Lung microvascular endothelial cell (primary cell): ENCODE results near the gene YBX2. TPM values are rescaled to one million over a fixed set of nuclear protein-coding genes. Genes with fewer than 3 reads are reported as not detected.
A peak's percentile ranks its signal among the peaks of the same experiment; 100 is the strongest.

Experiments
- DNase-seq, 2 donors: peaks; one replicate each; pipeline versions ENCODE4 v3.0.0 to v3.0.0-alpha.2; 2010; ENCODE audit warnings: low read depth in 2 of 2
- total RNA-seq: library from RNA; depleted of rRNA; stranded (reverse); fragments of >200 nt; gene quantifications from 2 replicates; pipeline ENCODE4 v1.2.1, GENCODE V29; 2014

Gene YBX2
- total RNA-seq, 1 donor from 2014 or later = under 0.01 TPM

DNA sequence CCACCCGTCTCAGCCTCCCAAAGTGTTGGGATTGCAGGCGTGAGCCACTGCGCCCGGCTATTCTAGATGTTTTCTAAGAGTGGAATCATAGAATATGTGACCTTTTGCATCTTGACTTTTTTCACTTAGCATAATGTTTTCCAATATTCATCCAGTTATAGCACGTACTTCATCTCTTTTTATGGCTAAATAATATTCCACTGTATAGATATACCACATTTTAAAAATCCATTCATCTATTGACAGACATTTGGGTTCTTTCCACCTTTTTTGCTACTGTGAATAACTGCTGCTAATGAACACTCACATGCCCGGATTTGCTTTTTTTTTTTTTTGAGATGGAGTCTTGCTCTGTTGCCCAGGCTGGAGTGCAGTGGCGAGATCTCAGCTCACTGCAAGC, 9.7 kb upstream of the YBX2 start:
- no peak for DNase-seq

DNA sequence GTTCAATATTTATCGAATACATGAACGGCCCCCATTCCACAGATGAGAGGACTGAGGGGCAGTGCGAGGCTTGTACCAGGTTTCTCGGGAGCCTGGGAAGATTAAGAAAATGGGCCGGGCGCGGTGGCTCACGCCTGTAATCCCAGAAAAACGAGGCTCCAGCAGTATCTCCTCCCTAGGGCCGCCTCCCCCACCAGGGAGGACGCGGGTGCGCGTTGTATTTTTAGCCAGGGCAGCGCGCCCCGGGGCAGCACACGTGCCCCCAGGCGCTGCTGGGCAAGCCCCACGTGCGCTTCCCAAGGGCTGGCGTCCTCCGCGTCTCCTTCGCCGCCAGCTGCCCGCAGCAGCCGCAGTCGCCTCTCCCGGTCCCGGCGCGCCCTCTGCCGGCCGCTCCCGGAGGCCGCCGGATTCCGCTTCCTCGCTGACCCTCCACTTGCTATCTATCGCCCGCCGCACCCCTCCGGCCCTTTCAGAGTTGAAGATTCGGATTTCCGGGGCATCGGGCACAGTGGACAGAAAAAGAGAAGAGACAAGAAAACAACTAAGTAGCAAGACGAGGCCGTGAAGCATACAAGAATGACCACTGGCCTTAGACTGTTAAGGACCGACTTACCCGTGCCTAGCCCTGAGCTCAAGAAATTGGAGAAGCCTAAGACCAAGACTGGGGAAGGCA, 1.9 kb upstream of the YBX2 start:
- peak; percentile 81 to 83 for DNase-seq

DNA sequence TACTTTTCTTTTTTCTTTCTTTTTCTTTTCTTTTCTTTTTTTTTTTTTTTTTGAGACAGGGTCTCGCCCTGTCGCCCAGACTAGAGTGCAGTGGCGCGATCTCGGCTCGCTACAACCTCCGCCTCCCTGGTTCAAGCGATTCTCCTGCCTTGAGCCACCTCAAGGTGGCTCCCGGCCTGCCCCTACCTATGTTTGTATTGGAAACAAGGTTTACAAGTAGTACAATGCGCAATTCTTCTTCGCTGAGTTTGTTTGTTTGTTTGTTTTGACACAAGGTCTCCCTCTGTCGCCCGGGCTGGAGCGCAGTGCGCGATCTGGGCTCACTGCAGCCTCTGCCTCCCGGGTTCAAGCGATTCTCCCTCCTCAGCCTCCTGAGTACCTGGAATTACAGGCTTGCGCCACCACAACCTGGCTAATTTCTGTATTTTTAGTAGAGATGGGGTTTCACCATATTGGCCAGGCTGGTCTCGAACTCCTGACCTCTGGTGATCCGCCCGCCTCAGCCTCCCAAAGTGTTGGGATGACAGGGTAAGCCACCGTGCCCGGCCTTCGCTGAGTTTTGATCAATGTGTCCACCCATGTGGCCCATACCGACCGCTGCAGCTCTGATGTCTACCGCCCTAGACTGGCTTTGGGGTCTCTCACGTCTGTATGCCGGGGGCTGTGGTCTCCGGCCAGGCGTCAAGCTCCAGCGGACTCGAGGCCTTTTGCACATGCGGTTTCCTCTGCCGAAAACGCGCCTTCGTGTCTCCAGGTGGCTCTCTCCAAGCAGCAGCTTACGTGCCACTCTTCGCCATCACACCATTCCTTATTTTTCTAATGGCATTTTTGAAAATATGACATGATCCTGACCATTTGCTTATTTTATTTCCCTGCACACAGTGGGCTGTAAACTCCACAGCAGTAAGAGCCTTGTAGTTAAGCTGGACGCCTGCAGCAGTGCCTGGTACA, 1.1 kb upstream of the YBX2 start:
- DNase-seq = no peak

DNA sequence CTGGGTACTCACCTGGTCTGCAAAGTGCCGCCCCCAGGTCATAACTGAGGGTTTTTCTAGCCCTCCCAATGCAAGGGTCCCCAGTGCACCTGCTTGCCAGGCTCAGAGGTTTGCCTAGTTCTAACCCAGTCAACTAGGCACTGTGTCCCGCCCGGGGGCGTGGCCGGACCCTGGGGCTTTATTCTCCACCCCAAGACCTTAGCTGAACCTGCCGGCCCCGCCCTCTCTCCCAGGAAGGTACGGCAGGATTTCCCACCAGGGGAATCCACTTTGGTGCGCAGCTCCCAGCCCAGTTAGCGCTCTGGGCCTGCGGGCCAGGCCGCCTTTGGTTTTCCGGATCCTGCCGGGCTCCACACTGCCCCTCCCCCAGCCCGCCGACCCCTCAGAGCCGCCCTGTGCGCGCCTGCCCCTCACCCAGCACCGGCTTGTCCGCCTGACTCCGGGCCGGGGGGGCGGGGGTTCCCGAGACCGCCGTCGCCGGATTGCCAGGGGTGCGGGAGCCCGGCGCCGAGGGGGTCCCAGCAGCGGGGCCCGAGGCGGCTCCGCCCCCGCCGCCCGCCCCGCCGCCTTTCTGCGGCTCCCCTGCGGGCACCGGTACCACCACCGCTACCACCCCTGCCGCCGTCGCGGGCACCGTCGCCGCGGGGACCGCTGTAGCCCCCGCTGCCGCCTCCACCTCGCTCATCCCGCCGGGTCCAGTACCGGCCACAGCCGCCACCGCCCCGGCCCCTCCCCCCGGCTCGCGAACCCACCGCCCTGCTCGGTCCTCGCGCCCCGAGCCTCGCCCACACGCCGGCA, 424 bp downstream of the YBX2 start:
- DNase-seq = no peak

DNA sequence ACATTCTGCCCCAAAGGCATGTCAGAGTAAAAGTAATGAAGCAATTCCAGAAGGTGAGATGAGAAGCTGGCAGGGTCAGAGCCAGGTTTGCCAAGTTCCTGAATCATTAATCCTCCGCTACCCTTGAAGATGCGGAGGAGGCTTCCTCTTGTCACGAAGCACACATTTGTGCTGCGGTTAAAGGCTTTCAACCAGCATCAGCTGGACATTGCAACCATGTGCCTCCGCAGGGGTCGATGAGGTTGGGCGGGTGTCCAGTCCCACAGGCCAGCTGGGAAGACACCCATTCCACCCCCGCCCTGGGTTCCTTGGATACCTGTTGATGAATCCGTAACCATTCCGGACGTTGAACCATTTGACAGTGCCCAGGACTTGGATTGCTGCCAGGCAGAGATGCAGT, 1.3 kb downstream of the YBX2 start:
- no peak for DNase-seq

DNA sequence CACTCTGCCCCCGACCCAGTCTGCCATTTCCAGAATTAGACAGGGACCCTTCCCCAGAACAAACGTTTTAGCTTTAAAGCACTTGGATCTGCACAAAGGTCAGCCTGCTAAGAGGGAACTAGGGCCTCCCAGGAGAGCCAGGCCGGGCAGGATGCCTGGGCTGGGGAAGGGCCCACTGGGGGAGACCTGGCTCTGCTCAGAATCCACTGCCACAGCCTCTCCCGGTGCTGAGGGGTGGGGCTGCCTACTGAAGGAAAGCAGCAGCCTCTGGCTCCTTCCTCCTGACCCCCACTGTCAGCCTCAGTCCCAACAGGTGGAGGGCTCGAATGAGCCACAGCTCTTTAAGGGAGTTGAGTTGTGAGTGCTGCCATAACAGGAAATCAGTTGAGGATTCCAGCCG, 1.7 kb downstream of the YBX2 start:
- DNase-seq = no peak

DNA sequence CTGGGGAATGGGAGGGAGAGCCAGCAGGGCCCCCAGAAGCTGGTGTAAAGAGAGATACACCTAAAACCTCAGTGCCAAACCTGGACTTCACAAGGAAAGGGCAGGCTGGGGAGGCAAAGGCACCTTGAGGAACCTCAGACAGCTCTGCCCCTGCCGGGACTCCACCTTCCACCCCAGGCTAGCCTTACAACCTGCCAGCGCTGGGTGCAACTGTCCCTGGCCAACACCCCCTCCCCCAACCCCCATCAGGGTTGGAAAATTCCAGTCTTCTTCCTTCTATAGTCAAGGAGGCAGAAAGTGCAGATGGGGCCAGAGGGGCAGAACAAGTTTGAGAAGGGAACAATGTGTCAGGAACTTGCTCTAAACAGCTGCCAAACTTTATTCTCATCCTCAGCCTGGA, 2.2 kb downstream of the YBX2 start:
- no peak for DNase-seq

DNA sequence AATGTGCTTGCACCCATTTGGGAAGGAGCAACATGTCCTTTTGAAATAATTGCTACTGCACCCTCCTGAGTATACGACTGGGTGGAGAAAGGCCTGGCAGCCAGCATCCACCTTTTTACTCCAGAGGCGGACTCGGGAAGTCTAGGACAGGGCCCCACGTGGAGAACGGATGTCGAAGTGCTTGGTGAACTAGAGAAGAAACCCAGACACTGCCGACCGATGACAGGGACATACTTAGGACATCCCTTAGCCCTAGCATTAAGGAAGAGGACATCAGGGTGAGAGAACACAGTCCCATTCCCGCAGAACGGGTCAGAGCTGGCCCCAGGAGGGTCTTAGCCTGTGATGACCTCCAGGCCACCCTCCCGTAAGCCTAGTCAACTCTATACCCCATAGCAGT, 3.8 kb downstream of the YBX2 start:
- DNase-seq = no peak

DNA sequence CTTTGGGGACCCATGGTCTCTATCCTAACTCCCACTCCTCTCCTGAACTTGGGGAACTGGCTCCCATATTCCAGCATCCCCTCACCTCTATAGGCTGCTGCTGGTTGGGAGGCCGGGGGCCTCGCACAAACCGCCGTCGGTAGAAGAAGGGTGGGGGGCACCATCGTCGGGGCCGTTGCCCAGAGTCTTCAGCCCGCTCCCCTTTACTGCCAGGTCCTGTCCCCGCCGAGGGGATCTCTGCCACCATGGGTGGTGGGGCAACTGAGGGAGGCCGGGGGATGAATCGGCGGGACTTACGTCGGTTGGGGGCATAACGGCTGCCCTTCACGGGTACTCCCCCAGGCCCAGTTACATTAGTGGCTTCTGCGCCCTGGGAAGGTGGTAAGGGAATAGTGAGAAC, 4.3 kb downstream of the YBX2 start:
- no peak for DNase-seq

DNA sequence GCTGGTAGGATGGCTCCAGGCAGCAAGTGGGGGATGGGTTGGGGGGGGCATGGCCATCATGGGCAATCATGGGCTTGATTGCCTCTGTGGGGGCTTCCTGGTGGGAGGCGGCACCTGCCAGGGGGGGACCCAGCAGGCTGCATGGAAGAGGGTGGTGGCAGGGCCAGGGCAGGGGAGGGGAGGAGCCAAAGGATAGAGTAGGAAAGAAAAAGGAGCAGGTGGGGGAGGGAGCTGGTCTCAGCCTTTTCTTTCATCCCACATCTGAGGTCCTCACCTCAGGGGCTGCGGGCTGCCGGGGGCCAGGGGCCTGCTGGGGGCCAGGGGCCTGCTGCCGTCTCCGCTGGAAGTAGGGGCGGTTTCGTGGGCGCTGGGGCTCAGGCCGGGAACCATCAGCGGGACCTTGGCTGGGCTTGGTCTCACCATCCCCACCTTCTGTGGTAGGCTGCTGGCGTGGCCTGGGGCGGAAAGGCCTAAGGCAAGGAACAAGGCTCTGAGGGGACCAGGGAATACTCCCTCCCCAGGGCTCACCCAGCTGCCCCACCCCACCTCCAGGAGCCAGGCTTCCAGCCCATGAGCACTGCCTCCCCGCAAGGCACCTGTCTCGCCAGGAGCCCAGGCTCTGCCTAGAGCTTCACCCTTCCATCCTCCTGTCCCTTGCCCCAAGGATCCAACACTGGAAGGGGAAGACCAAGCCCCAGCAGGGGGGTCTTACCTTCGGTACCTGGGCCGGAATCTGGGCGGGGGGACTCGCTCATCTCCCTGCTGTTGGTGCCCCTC, 5.0 kb downstream of the YBX2 start:
- no peak for DNase-seq

DNA sequence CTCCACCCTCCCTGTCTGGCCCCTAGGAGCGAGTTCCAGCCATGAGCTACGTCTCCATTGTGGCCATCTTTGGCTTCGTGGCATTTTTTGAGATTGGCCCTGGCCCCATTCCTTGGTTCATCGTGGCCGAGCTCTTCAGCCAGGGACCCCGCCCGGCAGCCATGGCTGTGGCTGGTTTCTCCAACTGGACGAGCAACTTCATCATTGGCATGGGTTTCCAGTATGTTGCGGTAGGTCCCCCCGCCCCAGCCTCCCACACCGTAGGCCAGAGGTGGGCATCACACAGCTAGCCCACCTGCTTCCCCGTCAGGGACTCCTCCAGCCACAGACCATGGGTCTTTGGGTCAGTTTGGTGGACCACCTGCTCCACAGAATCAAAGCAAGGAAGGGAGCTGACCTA, 8.8 kb downstream of the YBX2 start:
- no peak for DNase-seq

DNA sequence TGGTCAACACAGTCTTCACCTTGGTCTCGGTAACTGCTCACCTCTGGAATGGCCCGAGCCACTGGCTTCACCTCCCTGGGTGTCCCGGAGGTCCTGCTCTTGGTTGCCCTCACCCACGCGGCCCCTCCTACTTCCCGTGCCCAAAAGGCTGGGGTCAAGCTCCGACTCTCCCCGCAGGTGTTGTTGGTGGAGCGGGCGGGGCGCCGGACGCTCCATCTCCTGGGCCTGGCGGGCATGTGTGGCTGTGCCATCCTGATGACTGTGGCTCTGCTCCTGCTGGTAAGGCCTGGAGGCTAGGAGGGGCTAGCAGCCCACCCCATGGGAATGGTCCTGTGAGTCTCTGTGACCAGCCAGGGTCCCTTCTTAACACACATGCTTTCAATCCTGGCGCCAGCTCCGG, 9.5 kb downstream of the YBX2 start:
- no peak for DNase-seq

DNA sequence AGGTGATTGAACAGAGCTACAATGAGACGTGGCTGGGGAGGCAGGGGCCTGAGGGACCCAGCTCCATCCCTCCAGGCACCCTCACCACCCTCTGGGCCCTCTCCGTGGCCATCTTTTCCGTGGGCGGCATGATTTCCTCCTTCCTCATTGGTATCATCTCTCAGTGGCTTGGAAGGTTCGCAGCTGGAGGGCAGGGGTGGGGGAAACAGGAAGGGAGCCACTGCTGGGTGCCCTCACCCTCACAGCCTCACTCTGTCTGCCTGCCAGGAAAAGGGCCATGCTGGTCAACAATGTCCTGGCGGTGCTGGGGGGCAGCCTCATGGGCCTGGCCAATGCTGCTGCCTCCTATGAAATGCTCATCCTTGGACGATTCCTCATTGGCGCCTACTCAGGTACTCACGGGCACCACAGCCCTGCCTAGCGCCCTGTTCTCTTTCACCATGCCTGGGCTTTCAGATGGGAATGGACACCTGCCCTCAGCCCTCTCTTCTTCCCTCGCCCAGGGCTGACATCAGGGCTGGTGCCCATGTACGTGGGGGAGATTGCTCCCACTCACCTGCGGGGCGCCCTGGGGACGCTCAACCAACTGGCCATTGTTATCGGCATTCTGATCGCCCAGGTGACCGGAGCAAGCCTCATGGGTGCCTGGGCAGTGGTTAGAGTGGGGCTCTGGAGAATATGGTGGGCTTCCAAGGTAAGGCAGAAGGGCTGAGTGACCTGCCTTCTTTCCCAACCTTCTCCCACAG, 10.8 kb downstream of the YBX2 start:
- no peak for DNase-seq

DNA sequence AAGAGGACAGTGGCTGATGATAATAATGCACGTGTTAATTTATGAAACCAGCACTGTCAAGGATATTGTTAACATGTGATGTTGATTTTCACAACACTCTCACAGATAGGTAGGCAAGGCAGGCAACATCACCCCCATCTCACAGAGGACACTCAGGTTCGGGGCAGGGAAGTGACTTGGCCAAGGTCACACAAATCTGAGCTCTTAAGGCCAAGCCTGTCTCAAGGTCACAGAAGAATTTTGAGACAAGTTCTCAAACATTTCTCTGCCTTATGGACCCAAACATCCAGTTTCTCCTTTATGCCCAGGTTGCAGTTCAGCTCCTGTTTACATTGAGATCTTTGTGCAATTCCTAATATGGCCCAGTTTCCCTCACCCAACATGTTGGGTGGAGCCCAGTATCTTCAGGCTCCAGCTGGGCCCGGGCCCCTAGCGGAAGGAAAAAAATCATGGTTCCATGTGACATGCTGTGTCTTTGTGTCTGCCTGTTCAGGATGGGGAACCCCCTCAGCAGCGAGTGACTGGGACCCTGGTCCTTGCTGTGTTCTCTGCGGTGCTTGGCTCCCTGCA, 11.6 kb downstream of the YBX2 start:
- peak in 1 of 2 donors; percentile 14 for DNase-seq

DNA sequence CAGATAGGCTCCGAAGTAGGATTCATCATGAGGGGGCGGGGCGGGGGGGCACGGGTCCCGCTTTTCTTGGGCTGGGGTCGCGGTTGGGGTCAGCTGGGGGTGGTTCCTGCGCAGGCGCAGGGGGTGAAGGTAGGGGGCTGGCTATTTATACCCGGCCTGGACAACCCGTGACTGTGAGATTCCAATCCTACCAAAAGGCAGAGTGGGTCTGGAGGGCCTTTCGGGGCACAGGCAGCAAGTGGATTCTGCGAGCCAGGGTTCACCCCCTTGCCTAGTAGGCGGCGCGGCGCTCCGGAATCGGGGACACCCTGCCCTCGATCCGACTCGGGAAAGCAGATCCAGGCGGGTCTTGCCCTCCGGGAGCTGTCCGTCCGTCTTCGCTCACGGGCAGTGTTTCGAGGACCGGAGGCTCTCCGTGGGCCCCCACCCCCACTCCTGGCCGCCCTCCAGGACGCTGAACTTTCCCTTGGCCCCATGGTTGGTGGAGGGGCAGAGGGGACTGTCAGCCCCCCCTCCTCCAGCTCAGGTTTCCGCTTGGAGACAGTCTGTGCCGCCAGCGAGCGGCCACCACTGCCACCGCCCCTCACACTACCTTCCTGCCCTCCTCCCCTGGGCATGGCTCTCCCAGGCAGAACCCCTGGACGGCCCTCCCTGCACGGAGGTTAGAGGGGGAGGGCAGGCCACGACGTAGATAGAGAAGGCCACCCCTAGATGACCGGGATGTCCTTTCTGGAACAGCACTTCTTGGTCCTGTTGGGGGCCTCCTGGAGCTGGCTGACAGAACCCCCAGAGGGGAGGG, 12.3 kb downstream of the YBX2 start:
- DNase-seq = peak in 1 of 2 donors; percentile 58

DNA sequence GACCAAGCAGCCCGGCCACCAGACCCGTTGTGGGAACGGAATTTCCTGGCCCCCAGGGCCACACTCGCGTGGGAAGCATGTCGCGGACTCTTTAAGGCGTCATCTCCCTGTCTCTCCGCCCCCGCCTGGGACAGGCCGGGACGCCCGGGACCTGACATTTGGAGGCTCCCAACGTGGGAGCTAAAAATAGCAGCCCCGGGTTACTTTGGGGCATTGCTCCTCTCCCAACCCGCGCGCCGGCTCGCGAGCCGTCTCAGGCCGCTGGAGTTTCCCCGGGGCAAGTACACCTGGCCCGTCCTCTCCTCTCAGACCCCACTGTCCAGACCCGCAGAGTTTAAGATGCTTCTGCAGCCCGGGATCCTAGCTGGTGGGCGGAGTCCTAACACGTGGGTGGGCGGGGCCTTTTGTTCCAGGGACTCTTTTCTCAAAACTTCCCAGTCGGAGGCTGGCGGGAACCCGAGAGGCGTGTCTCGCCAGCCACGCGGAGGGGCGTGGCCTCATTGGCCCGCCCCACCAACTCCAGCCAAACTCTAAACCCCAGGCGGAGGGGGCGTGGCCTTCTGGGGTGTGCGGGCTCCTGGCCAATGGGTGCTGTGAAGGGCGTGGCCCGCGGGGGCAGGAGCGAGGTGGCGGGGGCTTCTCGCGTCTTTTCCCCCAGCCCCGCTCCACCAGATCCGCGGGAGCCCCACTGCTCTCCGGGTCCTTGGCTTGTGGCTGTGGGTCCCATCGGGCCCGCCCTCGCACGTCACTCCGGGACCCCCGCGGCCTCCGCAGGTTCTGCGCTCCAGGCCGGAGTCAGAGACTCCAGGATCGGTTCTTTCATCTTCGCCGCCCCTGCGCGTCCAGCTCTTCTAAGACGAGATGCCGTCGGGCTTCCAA, 13.1 kb downstream of the YBX2 start, which contains the start of gene SLC2A4:
Gene SLC2A4 (plus strand): TSS at position 645 of the 879 bp plus-strand sequence. CDS start 217 bp downstream, at position 862.
- DNase-seq = peak; percentile 92 to 95

DNA sequence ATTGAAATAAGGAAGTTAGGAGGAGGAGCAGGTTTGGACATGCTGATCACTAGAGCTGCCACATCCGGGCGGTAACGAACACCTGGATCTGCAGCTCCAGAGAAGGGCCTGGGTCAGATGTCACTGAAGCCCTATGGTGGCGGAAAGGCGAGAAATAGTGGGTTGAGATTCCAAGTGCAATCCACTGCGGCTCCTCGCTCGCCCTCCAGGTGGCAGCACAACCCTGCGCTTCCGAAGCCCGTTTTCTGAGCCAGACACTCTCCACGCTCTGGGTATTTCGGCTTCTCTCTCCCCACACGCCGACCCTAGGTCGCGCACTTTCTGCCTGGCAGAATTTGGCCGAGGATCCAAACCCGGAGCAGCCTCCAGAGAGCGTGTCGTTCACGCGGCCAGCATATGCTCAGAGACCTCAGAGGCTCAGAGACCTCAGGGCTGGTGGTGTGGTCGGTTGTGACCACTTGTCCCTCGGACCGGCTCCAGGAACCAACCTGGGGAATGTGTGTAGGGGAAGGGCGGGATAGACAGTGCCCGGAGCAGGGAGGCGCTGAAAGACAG, 13.8 kb downstream of the YBX2 start:
- peak; percentile 78 to 85 for DNase-seq

DNA sequence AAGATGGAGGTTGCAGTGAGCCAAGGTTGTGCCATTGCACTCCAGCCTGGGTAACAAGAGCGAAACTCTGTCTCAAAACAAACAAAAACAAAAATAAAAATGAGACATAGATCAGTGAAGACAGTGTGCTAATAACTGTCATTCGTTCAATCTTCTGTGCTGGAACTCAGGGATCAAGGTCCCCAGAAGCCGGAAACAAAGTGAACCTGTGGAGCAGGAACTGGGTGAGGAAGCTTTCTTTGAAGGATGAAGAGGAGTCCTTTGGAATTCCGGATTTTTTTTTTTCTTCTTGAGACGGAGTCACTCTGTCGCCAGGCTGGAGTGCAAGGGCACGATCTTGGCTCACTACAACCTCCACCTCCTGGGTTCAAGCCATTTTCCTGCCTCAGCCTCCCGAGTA, 15.0 kb downstream of the YBX2 start:
- DNase-seq = no peak
